Measurements from ENCODE around the gene NACC2.

Gene NACC2

GRCh38 chr9:136013524-136014034, 81.5 kb downstream of the NACC2 start:
- Histone ChIP-seq H3K36me3 (peaks cover 18 to 79% (median 34%) of the 10 kb centered on the region in 3 donors), H3K9me3 (no peaks in the 10 kb centered on the region), H3K27ac (no peak overlapping the region), H3K4me1 (peaks cover 0 to 25% (median 16%) of the 10 kb centered on the region in 4 donors), H3K27me3 (no peaks in the 10 kb centered on the region), H3K4me3 (no peak overlapping the region)
- DNase-seq = peak in 1 of 2 donors; percentile 48
- TF ChIP-seq CTCF (IDR thresholded peaks at IDR 0.05) = no peak
- intact Hi-C loops (cut with DNase I; ENCODE audit: low total_unique reads) = no loop called here

GRCh38 chr9:136013116-136013515, 82.0 kb downstream of the NACC2 start:
- intact Hi-C loops (cut with DNase I; ENCODE audit: low total_unique reads) = no loop called here
- H3K4me3 ChIP-seq = no peak overlapping the region
- H3K36me3 ChIP-seq = peaks cover 18 to 81% (median 35%) of the 10 kb centered on the region in 3 donors
- DNase-seq = peak in 1 of 2 donors; percentile 52
- no peak overlapping the region for H3K27ac ChIP-seq
- H3K9me3 ChIP-seq = no peaks in the 10 kb centered on the region
- H3K4me1 ChIP-seq = peaks cover 0 to 22% (median 16%) of the 10 kb centered on the region in 4 donors
- no peaks in the 10 kb centered on the region for H3K27me3 ChIP-seq
- no peak for TF ChIP-seq CTCF (IDR thresholded peaks at IDR 0.05)

GRCh38 chr9:136012651-136013050, 82.4 kb downstream of the NACC2 start:
- peak overlapping the region in 1 of 2 donors; percentile 24 for H3K4me3 ChIP-seq
- H3K4me1 ChIP-seq = peaks cover 0 to 20% (median 15%) of the 10 kb centered on the region in 4 donors
- peak overlapping the region; percentile 38 to 63 for H3K27ac ChIP-seq
- H3K36me3 ChIP-seq = peaks cover 18 to 83% (median 35%) of the 10 kb centered on the region in 3 donors
- intact Hi-C loops (cut with DNase I; ENCODE audit: low total_unique reads) = no loop called here
- H3K9me3 ChIP-seq = no peaks in the 10 kb centered on the region
- peak in 1 of 2 donors; percentile 47 for DNase-seq
- H3K27me3 ChIP-seq = no peaks in the 10 kb centered on the region
- TF ChIP-seq CTCF (IDR thresholded peaks at IDR 0.05) = no peak

DNA sequence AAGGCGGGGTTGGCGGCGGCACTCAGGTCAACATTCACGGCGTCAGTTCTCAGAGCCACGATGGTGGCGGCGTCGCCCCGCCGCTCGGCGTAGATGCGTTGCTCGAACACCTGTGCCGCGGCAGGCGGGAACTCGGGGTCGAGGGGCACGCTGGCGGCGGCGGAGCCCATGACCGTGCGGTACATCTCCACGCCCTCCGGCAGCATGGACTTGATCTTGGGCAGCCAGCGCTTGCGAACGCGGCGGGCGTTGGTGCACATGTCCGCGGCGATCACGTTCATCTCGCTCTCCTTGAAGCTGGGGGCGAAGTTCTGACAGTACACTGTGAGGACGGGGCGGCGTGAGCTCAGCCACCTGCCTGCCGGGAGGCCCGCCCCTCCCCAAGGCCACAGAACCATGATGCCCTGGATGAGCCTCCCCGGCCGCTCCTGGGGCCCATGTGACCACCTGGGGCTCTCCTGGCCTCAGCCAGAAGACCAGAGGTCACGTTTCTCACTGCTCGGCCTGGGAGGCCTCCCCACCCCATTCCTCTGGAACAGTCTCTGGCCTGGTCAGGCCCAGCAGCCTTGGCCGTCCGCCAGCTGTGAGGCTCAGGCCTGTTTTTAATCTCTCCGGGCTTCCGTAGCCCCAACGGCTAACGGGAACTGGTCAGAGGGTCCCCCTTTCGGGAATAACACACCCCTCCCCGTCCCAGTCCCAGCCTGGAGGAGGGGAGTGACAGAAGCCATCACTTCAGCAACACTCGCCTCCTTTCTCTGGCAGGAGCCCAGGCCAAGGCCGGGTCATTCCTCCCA, 83.2 kb downstream of the NACC2 start:
- TF ChIP-seq CTCF (IDR thresholded peaks at IDR 0.05) = no peak
- peak overlapping the region in 1 of 2 donors; percentile 24 for H3K4me3 ChIP-seq
- H3K27ac ChIP-seq = peak overlapping the region; percentile 38 to 63
- no peaks in the 10 kb centered on the region for H3K9me3 ChIP-seq
- peaks cover 18 to 83% (median 35%) of the 10 kb centered on the region in 3 donors for H3K36me3 ChIP-seq
- intact Hi-C loops (cut with DNase I; ENCODE audit: low total_unique reads) = no loop called here
- no peaks in the 10 kb centered on the region for H3K27me3 ChIP-seq
- peaks cover 0 to 20% (median 14%) of the 10 kb centered on the region in 4 donors for H3K4me1 ChIP-seq
- peak; percentile 74 to 85 for DNase-seq

GRCh38 chr9:136011376-136011702, 83.8 kb downstream of the NACC2 start:
- intact Hi-C loops (cut with DNase I; ENCODE audit: low total_unique reads) = no loop called here
- H3K27me3 ChIP-seq = no peaks in the 10 kb centered on the region
- no peak overlapping the region for H3K4me3 ChIP-seq
- no peak for TF ChIP-seq CTCF (IDR thresholded peaks at IDR 0.05)
- no peak for DNase-seq
- no peaks in the 10 kb centered on the region for H3K9me3 ChIP-seq
- peaks cover 0 to 20% (median 12%) of the 10 kb centered on the region in 4 donors for H3K4me1 ChIP-seq
- H3K27ac ChIP-seq = peak overlapping the region in 1 of 2 donors; percentile 63
- H3K36me3 ChIP-seq = peaks cover 18 to 77% (median 35%) of the 10 kb centered on the region in 3 donors

Measured in tibial artery (tissue), 4 donors.